ENCODE data around the gene PLB1. TPM values are rescaled to one million over a fixed set of nuclear protein-coding genes. Genes with fewer than 3 reads are reported as not detected.

Gene PLB1
- total RNA-seq, 4 donors from 2014 or later, result 3.0 to 14.5 (median 10.5) TPM

DNA sequence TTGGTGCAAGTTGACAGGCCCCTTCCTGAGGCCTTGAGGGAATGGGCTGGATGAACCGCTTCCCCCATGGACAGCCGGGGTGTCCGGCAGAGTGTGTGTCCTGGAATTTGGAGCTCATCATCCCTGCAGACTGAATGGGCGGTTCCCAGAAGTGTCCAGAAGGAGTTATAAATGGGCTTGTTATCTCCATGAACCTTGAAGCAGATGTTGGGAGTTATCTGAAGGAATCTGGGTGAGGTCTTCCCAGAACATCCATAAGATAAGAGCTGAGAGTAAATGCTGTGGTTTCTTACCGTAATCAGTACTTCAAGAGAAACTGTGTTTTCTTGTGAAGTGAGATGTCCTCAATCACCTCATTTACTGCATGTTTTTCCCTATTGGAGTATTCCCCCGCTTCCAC lies 21.1 kb downstream of the PLB1 start:
- no peak for TF ChIP-seq POLR2AphosphoS5 (IDR thresholded peaks at IDR 0.05)
- no peak for TF ChIP-seq EP300 (IDR thresholded peaks at IDR 0.05)
- TF ChIP-seq, protein P1, sequence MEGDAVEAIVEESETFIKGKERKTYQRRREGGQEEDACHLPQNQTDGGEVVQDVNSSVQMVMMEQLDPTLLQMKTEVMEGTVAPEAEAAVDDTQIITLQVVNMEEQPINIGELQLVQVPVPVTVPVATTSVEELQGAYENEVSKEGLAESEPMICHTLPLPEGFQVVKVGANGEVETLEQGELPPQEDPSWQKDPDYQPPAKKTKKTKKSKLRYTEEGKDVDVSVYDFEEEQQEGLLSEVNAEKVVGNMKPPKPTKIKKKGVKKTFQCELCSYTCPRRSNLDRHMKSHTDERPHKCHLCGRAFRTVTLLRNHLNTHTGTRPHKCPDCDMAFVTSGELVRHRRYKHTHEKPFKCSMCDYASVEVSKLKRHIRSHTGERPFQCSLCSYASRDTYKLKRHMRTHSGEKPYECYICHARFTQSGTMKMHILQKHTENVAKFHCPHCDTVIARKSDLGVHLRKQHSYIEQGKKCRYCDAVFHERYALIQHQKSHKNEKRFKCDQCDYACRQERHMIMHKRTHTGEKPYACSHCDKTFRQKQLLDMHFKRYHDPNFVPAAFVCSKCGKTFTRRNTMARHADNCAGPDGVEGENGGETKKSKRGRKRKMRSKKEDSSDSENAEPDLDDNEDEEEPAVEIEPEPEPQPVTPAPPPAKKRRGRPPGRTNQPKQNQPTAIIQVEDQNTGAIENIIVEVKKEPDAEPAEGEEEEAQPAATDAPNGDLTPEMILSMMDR (IDR thresholded peaks at IDR 0.05), result no peak
- no peak for TF ChIP-seq POLR2A (IDR thresholded peaks at IDR 0.05)
- no peak overlapping the region for H3K4me3 ChIP-seq
- H3K4me1 ChIP-seq, result no peaks in the 10 kb centered on the region
- WGBS, 2 donors (ENCODE audit: low coverage in 1 of 2), result 60 to 77% methylated on average over 2 of the region's 6 CpGs
- no peak for ATAC-seq
- peaks cover 41% of the 10 kb centered on the region for H3K27me3 ChIP-seq
- no peaks in the 10 kb centered on the region for H3K36me3 ChIP-seq
- H3K27ac ChIP-seq, result no peak overlapping the region
- peaks cover 0 to 4% (median 0%) of the 10 kb centered on the region in 3 donors for H3K9me3 ChIP-seq

DNA sequence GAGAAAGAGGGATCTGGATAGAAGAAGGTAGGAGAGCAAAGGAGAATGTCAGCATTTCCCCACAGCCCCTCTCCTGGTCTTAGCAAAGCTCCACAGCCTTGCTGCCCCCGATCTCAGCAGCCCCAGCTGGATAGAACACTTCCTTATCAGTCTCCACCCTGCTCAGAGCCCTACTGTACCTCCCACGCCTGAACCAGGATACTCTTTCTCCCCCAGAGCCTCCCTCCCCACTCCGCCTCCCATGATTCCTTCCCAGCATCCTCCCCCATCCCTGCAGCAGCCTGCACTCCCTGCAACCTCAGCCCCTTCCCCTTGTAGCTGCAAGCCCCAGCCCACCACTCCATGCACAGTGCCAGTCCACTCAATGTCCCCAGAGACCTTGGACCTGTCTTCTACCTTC lies 25.8 kb downstream of the PLB1 start:
- Histone ChIP-seq H3K36me3 (no peaks in the 10 kb centered on the region), H3K27ac (no peak overlapping the region), H3K9me3 (no peaks in the 10 kb centered on the region), H3K27me3 (peaks cover 75% of the 10 kb centered on the region), H3K4me3 (no peak overlapping the region), H3K4me1 (no peaks in the 10 kb centered on the region)
- ATAC-seq, result no peak
- no peak for TF ChIP-seq POLR2A (IDR thresholded peaks at IDR 0.05)
- TF ChIP-seq POLR2AphosphoS5 (IDR thresholded peaks at IDR 0.05), result no peak
- TF ChIP-seq, protein P1 (IDR thresholded peaks at IDR 0.05), result no peak
- no peak for TF ChIP-seq EP300 (IDR thresholded peaks at IDR 0.05)
- WGBS, 2 donors (ENCODE audit: low coverage in 1 of 2), result 17% methylated on average over 3 of the region's 3 CpGs

DNA sequence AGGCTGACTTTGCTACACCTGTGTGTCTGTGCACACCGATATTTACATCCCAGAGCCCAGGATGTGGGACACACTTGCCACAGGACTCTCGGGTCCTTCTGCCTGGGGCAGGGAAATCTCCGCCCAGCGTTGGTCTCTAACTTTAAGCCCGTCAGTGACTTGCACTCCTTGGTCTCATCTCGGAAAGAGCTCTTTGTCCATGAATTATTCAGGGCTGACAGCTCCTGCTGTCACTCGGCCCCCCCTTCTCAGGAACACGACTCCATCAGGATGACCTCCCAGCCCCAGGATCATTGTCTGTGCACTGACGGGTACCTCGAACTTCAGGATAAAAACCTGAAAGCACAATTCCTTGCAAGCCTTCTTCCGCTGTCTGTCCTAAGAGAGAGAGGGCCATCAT lies 26.6 kb downstream of the PLB1 start:
- H3K27ac ChIP-seq, result no peak overlapping the region
- H3K27me3 ChIP-seq, result peaks cover 70% of the 10 kb centered on the region
- H3K4me1 ChIP-seq, result no peaks in the 10 kb centered on the region
- 68% methylated on average over 4 to 5 of the region's 11 CpGs for WGBS, 2 donors (ENCODE audit: low coverage in 1 of 2)
- ATAC-seq, result no peak
- no peaks in the 10 kb centered on the region for H3K9me3 ChIP-seq
- TF ChIP-seq EP300 (IDR thresholded peaks at IDR 0.05), result no peak
- no peak for TF ChIP-seq POLR2AphosphoS5 (IDR thresholded peaks at IDR 0.05)
- no peak for TF ChIP-seq POLR2A (IDR thresholded peaks at IDR 0.05)
- TF ChIP-seq, protein P1 (IDR thresholded peaks at IDR 0.05), result no peak
- no peak overlapping the region for H3K4me3 ChIP-seq
- no peaks in the 10 kb centered on the region for H3K36me3 ChIP-seq

DNA sequence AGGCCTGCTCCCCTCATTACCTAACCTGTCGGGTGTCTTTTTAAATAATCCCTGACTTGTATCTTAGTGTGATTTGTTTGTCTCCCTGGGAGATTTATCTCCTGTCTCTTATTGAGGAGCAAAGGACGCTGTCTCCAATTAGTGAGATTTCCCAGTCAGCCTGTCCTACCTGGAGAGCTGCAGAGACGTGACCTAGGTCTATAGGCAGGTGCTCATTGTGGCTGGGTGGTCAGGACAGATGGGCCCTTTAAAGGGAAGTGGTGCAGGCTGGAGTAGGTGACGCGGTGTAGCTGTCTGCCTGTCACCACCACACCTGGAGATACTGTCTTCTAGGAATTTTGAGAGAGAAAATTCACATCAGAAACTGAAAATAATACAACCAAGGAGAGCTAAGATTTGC lies 28.0 kb downstream of the PLB1 start:
- Histone ChIP-seq H3K4me3 (no peak overlapping the region), H3K27ac (no peak overlapping the region), H3K9me3 (no peaks in the 10 kb centered on the region), H3K4me1 (peaks cover 0 to 4% (median 0%) of the 10 kb centered on the region in 3 donors), H3K27me3 (peaks cover 62% of the 10 kb centered on the region), H3K36me3 (no peaks in the 10 kb centered on the region)
- 50 to 51% methylated on average over 2 to 4 of the region's 5 CpGs for WGBS, 2 donors (ENCODE audit: low coverage in 1 of 2)
- TF ChIP-seq POLR2AphosphoS5 (IDR thresholded peaks at IDR 0.05) (no peak), POLR2A (IDR thresholded peaks at IDR 0.05) (no peak), EP300 (IDR thresholded peaks at IDR 0.05) (no peak)
- TF ChIP-seq, protein P1 (IDR thresholded peaks at IDR 0.05), result no peak
- ATAC-seq, result no peak

DNA sequence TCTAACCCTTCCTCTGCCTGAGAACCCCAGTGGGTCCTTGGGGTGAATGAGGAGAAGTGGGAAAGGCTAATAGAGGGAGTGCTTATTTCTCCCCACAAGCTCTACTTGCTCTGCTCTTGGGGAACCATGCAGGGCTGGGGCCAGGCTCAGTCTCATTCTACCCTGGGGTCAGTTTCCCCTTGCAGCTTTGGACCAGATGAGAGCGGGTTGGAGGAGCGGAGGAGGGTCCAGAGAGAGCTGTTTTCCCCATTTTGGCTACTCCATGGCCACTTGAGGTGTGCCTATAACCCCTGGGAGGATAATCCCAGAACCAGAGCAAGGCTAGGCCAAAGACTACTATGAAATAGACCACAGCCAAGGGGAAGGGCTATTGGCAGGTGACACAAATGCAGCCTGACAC lies 29.6 kb downstream of the PLB1 start:
- no peaks in the 10 kb centered on the region for H3K36me3 ChIP-seq
- TF ChIP-seq, protein P1 (IDR thresholded peaks at IDR 0.05), result no peak
- TF ChIP-seq POLR2AphosphoS5 (IDR thresholded peaks at IDR 0.05) (no peak), POLR2A (IDR thresholded peaks at IDR 0.05) (no peak), EP300 (IDR thresholded peaks at IDR 0.05) (no peak)
- no peak overlapping the region for H3K4me3 ChIP-seq
- 83 to 100% methylated on average over 1 to 2 of the region's 2 CpGs for WGBS, 2 donors (ENCODE audit: low coverage in 1 of 2)
- no peak overlapping the region for H3K27ac ChIP-seq
- peaks cover 49% of the 10 kb centered on the region for H3K27me3 ChIP-seq
- peaks cover 0 to 4% (median 0%) of the 10 kb centered on the region in 3 donors for H3K4me1 ChIP-seq
- ATAC-seq, result no peak
- H3K9me3 ChIP-seq, result no peaks in the 10 kb centered on the region
